HG03135 (cell line): Measurements from ENCODE around the gene RDH14.

ENCODE experiments used
- ATAC-seq: cut with Tn5 transposase; IDR thresholded peaks from one replicate; pipeline ENCODE4 v1.9.1; 2021; ENCODE audit warnings: mild to moderate bottlenecking, moderate library complexity; ENCODE audit not compliant: unreplicated experiment

Gene RDH14

GRCh38 chr2:18578033-18578432 is 17.6 kb upstream of the RDH14 start:
- ATAC-seq = no peak

- no peak for ATAC-seq
These were observed 5.8 kb upstream of the RDH14 start for GRCh38 chr2:18566145-18566769.

- ATAC-seq = no peak
These were observed 288 bp upstream of the RDH14 start for GRCh38 chr2:18560797-18561085.

GRCh38 chr2:18559531-18560030 is 872 bp downstream of the RDH14 start:
- ATAC-seq = no peak

GRCh38 chr2:18558458-18558857 is 2.0 kb downstream of the RDH14 start:
- ATAC-seq = no peak

- no peak for ATAC-seq
These were observed 3.3 kb downstream of the RDH14 start for GRCh38 chr2:18557121-18557520.

GRCh38 chr2:18552351-18553077 is 7.9 kb downstream of the RDH14 start:
- ATAC-seq = no peak

- ATAC-seq = no peak
These were observed 8.8 kb downstream of the RDH14 start for GRCh38 chr2:18551623-18552022.

- ATAC-seq = no peak
These were observed 9.3 kb downstream of the RDH14 start for GRCh38 chr2:18551169-18551568.

- ATAC-seq = no peak
These were observed 10.0 kb downstream of the RDH14 start for GRCh38 chr2:18550433-18550832.

GRCh38 chr2:18549083-18549482 is 11.4 kb downstream of the RDH14 start:
- ATAC-seq = no peak

GRCh38 chr2:18548621-18549020 is 11.8 kb downstream of the RDH14 start:
- no peak for ATAC-seq

- ATAC-seq = no peak
These were observed 13.9 kb downstream of the RDH14 start for GRCh38 chr2:18546567-18546966.

- ATAC-seq = no peak
These were observed 15.1 kb downstream of the RDH14 start for GRCh38 chr2:18545384-18545783.

- ATAC-seq = no peak
These were observed 16.3 kb downstream of the RDH14 start for GRCh38 chr2:18544171-18544570.

- ATAC-seq = no peak
These were observed 19.6 kb downstream of the RDH14 start for GRCh38 chr2:18540872-18541271.

- ATAC-seq = no peak
These were observed 23.8 kb downstream of the RDH14 start for GRCh38 chr2:18536697-18537096.

GRCh38 chr2:18536100-18536499 is 24.4 kb downstream of the RDH14 start:
- no peak for ATAC-seq

GRCh38 chr2:18531194-18531593 is 29.3 kb downstream of the RDH14 start:
- no peak for ATAC-seq

GRCh38 chr2:18527822-18528221 is 32.6 kb downstream of the RDH14 start:
- no peak for ATAC-seq

GRCh38 chr2:18527326-18527725 is 33.1 kb downstream of the RDH14 start:
- ATAC-seq = no peak

GRCh38 chr2:18526429-18526828 is 34.0 kb downstream of the RDH14 start:
- ATAC-seq = no peak

- ATAC-seq = no peak
These were observed 34.6 kb downstream of the RDH14 start for GRCh38 chr2:18525852-18526251.
